Panc1 (cell line): Measurements from ENCODE around the gene STAT3. TPM values are rescaled to one million over a fixed set of nuclear protein-coding genes. Genes with fewer than 3 reads are reported as not detected.
"Not testable (repeated sequence)": the region's sequence is repeated elsewhere in the genome, so short reads cannot be mapped to it uniquely, and the experiment has no call there.

Source experiments
- ATAC-seq: fragments of 200-7000 bp; cut with Tn5 transposase; 2 replicates; pipeline ENCODE4 v1.9.1; 2020; ENCODE audit warnings: mild to moderate bottlenecking, moderate library complexity
- BruUV-seq: library from RNA; stranded (reverse); fragments of 400-500 nt; replicated peaks from 2 replicates; lab custom pipeline; 2021; lab: Mats Ljungman, UMichigan
- CTCF ChIA-PET: fragments of 300-600 bp; sonication (Branson Sonifier 250); formaldehyde crosslinking; loops from one replicate; lab custom pipeline; 2022; ENCODE audit warnings: antibody characterized with exemption; lab: Charles Lee
- POLR2A ChIA-PET: fragments of 300-600 bp; sonication (Branson Sonifier 250); formaldehyde crosslinking; loops from one replicate; lab custom pipeline; 2022; ENCODE audit warnings: antibody characterized with exemption; lab: Charles Lee
- DNase-seq: peaks from one replicate; pipeline ENCODE4 v3.0.0-alpha.2; 2010; ENCODE audit warnings: low read depth, low spot score
- H3K27ac ChIP-seq: 2 replicates; pipeline ENCODE4 v1.5.1; 2011; ENCODE audit warnings: mild to moderate bottlenecking, low read length, inconsistent platforms
- H3K27me3 ChIP-seq: fragments of 200-500 bp; sonication (Bioruptor generic); 2 replicates; pipeline ENCODE4 v1.6.0; 2014; ENCODE audit warnings: low read length, inconsistent platforms; ENCODE audit not compliant: control insufficient read depth, insufficient read depth
- H3K36me3 ChIP-seq: fragments of 200-500 bp; sonication (Bioruptor generic); 2 replicates; pipeline ENCODE4 v1.5.1; 2014; ENCODE audit warnings: inconsistent platforms, mild to moderate bottlenecking, low read length, moderate library complexity; ENCODE audit not compliant: control insufficient read depth, insufficient read depth
- H3K4me1 ChIP-seq: 2 replicates; pipeline ENCODE4 v1.5.1; 2011; ENCODE audit warnings: inconsistent platforms, mild to moderate bottlenecking, low read length, moderate library complexity; ENCODE audit not compliant: control insufficient read depth, insufficient read depth
- H3K4me3 ChIP-seq, 2 experiments: 2 replicates each; pipeline ENCODE4 v1.5.1; 2011 to 2012; ENCODE audit warnings: low read depth in 2 of 2, low read length in 2 of 2, mild to moderate bottlenecking in 2 of 2, inconsistent platforms in 1 of 2, moderate library complexity in 1 of 2
- H3K9me3 ChIP-seq: fragments of 200-500 bp; sonication (Bioruptor generic); 2 replicates; pipeline ENCODE4 v1.5.1; 2014; ENCODE audit warnings: low read depth, mild to moderate bottlenecking, inconsistent platforms, low read length, moderate library complexity; ENCODE audit not compliant: control insufficient read depth, insufficient read depth
- CTCF ChIP-seq: fragments of 450-650 bp; IDR thresholded peaks from 2 replicates; pipeline ENCODE4 v1.5.1; 2017; ENCODE audit warnings: mild to moderate bottlenecking
- POLR2AphosphoS5 ChIP-seq: IDR thresholded peaks from 2 replicates; pipeline ENCODE4 v1.6.1; 2012; ENCODE audit warnings: mild to moderate bottlenecking, low read depth, low read length, moderate library complexity
- REST ChIP-seq, 2 experiments: IDR thresholded peaks; 2 replicates each; pipeline ENCODE4 v1.6.1; 2011 to 2012; ENCODE audit warnings: low read depth in 2 of 2, control low read depth in 1 of 2, low read length in 1 of 2, mild to moderate bottlenecking in 1 of 2, moderate library complexity in 1 of 2; ENCODE audit not compliant: insufficient read depth in 1 of 2
- SIN3A ChIP-seq: IDR thresholded peaks from 2 replicates; pipeline ENCODE4 v1.6.1; 2012; ENCODE audit warnings: low read depth, mild to moderate bottlenecking, low read length, moderate library complexity, borderline replicate concordance; ENCODE audit not compliant: insufficient read depth
- TCF7L2 ChIP-seq: IDR thresholded peaks from 2 replicates; pipeline ENCODE4 v1.6.1; 2011; ENCODE audit warnings: mild to moderate bottlenecking, low read depth, low read length, inconsistent platforms
- in situ Hi-C: cut with HindIII; loops from 2 replicates; pipeline ENCODE4 v1.10.0; 2016; ENCODE audit warnings: low sequenced_read_pairs, low pct_unique_long_range_greater_than_20kb
- intact Hi-C: fragments of 100-400 bp; cut with micrococcal nuclease; formaldehyde crosslinking; loops from one replicate; pipeline ENCODE4 v1.10.0; 2022; ENCODE audit not compliant: unreplicated experiment
- total RNA-seq: library from RNA; stranded (reverse); gene quantifications from one replicate; pipeline ENCODE4 v1.2.1, GENCODE V29; 2021; ENCODE audit not compliant: unreplicated experiment

The STAT3 gene
- total RNA-seq, 1 experiment from 2014 or later: 287 TPM

GRCh38 chr17:42305543-42306384 lies 82.5 kb downstream of the STAT3 start:
- in situ Hi-C loops (no loop called here), intact Hi-C loops (no loop called here)
- DNase-seq (no peak), ATAC-seq (no peak)
- no TSS peak for BruUV-seq
- Histone ChIP-seq H3K36me3 (no peaks in the 10 kb centered on the region), H3K9me3 (no peaks in the 10 kb centered on the region), H3K4me3 (no peak overlapping the region), H3K27ac (no peak overlapping the region), H3K4me1 (no peaks in the 10 kb centered on the region; the same call in 1 of the 2 replicates), H3K27me3 (no peaks in the 10 kb centered on the region)
- ChIA-PET POLR2A (interaction anchor here (0.6 kb wide), 1 partner anchor 47 kb away, joined by 3 read pairs; no protein-coding TSS in a partner anchor), CTCF (no interaction called here)
- no peak for TF ChIP-seq TCF7L2
- TF ChIP-seq REST (IDR thresholded peaks at IDR 0.05; ENCODE audit: insufficient read depth in 1 of 2, low read depth in 2 of 2, low read length in 1 of 2): no peak
- no peak for TF ChIP-seq POLR2AphosphoS5
- no peak for TF ChIP-seq CTCF
- no peak for TF ChIP-seq SIN3A

- POLR2A ChIA-PET, in situ Hi-C loops, BruUV-seq: not testable (repeated sequence)
These were observed 83.3 kb downstream of the STAT3 start for GRCh38 chr17:42305031-42305330.

More at GRCh38 chr17:42305031-42305330, 83.3 kb downstream of the STAT3 start:
- intact Hi-C loops, DNase-seq, H3K36me3 ChIP-seq, H3K27ac ChIP-seq, H3K27me3 ChIP-seq, H3K4me3 ChIP-seq, ATAC-seq, CTCF ChIA-PET, H3K9me3 ChIP-seq, H3K4me1 ChIP-seq: not testable (repeated sequence)
